Liver (tissue), 9 donors: ENCODE measurements around the gene PTPRN2. TPM values are rescaled to one million over a fixed set of nuclear protein-coding genes. Genes with fewer than 3 reads are reported as not detected.

ENCODE experiments used
- DNase-seq: peaks from one replicate; pipeline ENCODE4 v3.0.0-alpha.2; 2017; ENCODE audit warnings: low spot score
- H3K27ac ChIP-seq, 2 donors: one replicate each; pipeline ENCODE4 v1.7.0; 2013; ENCODE audit warnings: inconsistent platforms in 2 of 2, low read length in 2 of 2, control low read depth in 1 of 2, low read depth in 1 of 2, mild to moderate bottlenecking in 1 of 2
- H3K27me3 ChIP-seq, 4 donors: one replicate each; pipeline versions ENCODE4 v1.6.1 to v1.7.0; 2013; ENCODE audit warnings: low read length in 3 of 4, inconsistent platforms in 1 of 4, mild to moderate bottlenecking in 1 of 4, moderate library complexity in 1 of 4; ENCODE audit not compliant: control insufficient read depth in 4 of 4, insufficient read depth in 4 of 4
- H3K36me3 ChIP-seq, 4 donors: one replicate each; pipeline versions ENCODE4 v1.6.1 to v1.7.0; 2013; ENCODE audit warnings: low read length in 3 of 4, mild to moderate bottlenecking in 3 of 4, low read depth in 1 of 4, moderate library complexity in 1 of 4; ENCODE audit not compliant: control insufficient read depth in 4 of 4, insufficient read depth in 3 of 4
- H3K4me1 ChIP-seq, 4 donors: one replicate each; pipeline versions ENCODE4 v1.6.1 to v1.7.0; 2013; ENCODE audit warnings: low read length in 3 of 4, mild to moderate bottlenecking in 3 of 4, moderate library complexity in 1 of 4; ENCODE audit not compliant: control insufficient read depth in 4 of 4, insufficient read depth in 4 of 4
- H3K4me3 ChIP-seq, 3 donors: one replicate each; pipeline versions ENCODE4 v1.6.1 to v1.7.0; 2013; ENCODE audit warnings: low read length in 3 of 3, control low read depth in 1 of 3, low read depth in 1 of 3, mild to moderate bottlenecking in 1 of 3
- H3K9ac ChIP-seq, 2 donors: one replicate each; pipeline ENCODE4 v1.7.0; 2013; ENCODE audit warnings: low read length in 2 of 2, mild to moderate bottlenecking in 2 of 2, moderate library complexity in 2 of 2, control low read depth in 1 of 2, low read depth in 1 of 2
- H3K9me3 ChIP-seq, 4 donors: one replicate each; pipeline versions ENCODE4 v1.6.1 to v1.7.0; 2013; ENCODE audit warnings: low read length in 3 of 4; ENCODE audit not compliant: control insufficient read depth in 4 of 4
- ATF3 ChIP-seq: IDR thresholded peaks from 2 replicates; pipeline ENCODE4 v1.6.1; 2016; ENCODE audit warnings: antibody characterized with exemption
- CTCF ChIP-seq: fragments of 150-350 bp; IDR thresholded peaks from 2 replicates; pipeline ENCODE4 v1.5.1; 2017; ENCODE audit warnings: improper control_type of control experiment, low read depth, low read length; ENCODE audit not compliant: missing input control
- EGR1 ChIP-seq, 2 donors: IDR thresholded peaks; 2 replicates each; pipeline ENCODE4 v1.6.1; 2016 to 2018; ENCODE audit warnings: antibody characterized with exemption in 2 of 2, low read depth in 2 of 2
- FOXA1 ChIP-seq: IDR thresholded peaks from 2 replicates; pipeline ENCODE4 v1.6.1; 2016; ENCODE audit warnings: antibody characterized with exemption
- FOXA2 ChIP-seq: IDR thresholded peaks from 2 replicates; pipeline ENCODE4 v1.6.1; 2016; ENCODE audit warnings: antibody characterized with exemption
- GABPA ChIP-seq, 2 donors: IDR thresholded peaks in 1 of 2; conservative IDR thresholded peaks in 1 of 2; 2 replicates each; pipeline ENCODE4 v1.6.1; 2016; ENCODE audit warnings: antibody characterized with exemption in 2 of 2, mild to moderate bottlenecking in 1 of 2, moderate library complexity in 1 of 2
- HNF4A ChIP-seq, 2 donors: conservative IDR thresholded peaks; 2 replicates each; pipeline ENCODE4 v1.6.1; 2016; ENCODE audit warnings: antibody characterized with exemption in 2 of 2, mild to moderate bottlenecking in 2 of 2
- HNF4G ChIP-seq: IDR thresholded peaks from 2 replicates; pipeline ENCODE4 v1.6.1; 2016; ENCODE audit warnings: antibody characterized with exemption
- JUND ChIP-seq, 2 donors: IDR thresholded peaks; 2 replicates each; pipeline ENCODE4 v1.6.1; 2016; ENCODE audit warnings: antibody characterized with exemption in 2 of 2
- MAX ChIP-seq: IDR thresholded peaks from 2 replicates; pipeline ENCODE4 v1.6.1; 2016; ENCODE audit warnings: antibody characterized with exemption
- NR2F2 ChIP-seq: IDR thresholded peaks from 2 replicates; pipeline ENCODE4 v1.6.1; 2016; ENCODE audit warnings: antibody characterized with exemption
- RAD21 ChIP-seq, 2 donors: IDR thresholded peaks; 2 replicates each; pipeline ENCODE4 v1.6.1; 2016; ENCODE audit warnings: antibody characterized with exemption in 2 of 2, mild to moderate bottlenecking in 2 of 2
- REST ChIP-seq: IDR thresholded peaks from 2 replicates; pipeline ENCODE4 v1.6.1; 2016; ENCODE audit warnings: antibody characterized with exemption, mild to moderate bottlenecking
- RXRA ChIP-seq, 2 donors: IDR thresholded peaks; 2 replicates each; pipeline ENCODE4 v1.6.1; 2017 to 2018; ENCODE audit warnings: antibody characterized with exemption in 2 of 2, mild to moderate bottlenecking in 1 of 2
- SP1 ChIP-seq: IDR thresholded peaks from 2 replicates; pipeline ENCODE4 v1.6.1; 2018; ENCODE audit warnings: antibody characterized with exemption, mild to moderate bottlenecking
- TAF1 ChIP-seq: conservative IDR thresholded peaks from 2 replicates; pipeline ENCODE4 v1.6.1; 2016; ENCODE audit warnings: antibody characterized with exemption, mild to moderate bottlenecking
- YY1 ChIP-seq: IDR thresholded peaks from 2 replicates; pipeline ENCODE4 v1.6.1; 2016; ENCODE audit warnings: antibody characterized with exemption, mild to moderate bottlenecking
- ZBTB33 ChIP-seq: IDR thresholded peaks from 2 replicates; pipeline ENCODE4 v1.6.1; 2016; ENCODE audit warnings: antibody characterized with exemption
- WGBS: extraction: QIAGEN DNeasy Blood & Tissue Kit; methylation state at CpG from one replicate; pipeline ENCODE4 v1.1.7; 2013; 5-methylcytosine and 5-hydroxymethylcytosine counted together
- polyA plus RNA-seq, 2 donors: library from polyadenylated mRNA; stranded (reverse) in 1 of 2; unstranded in 1 of 2; fragments of 200-250 nt in 1 of 2; fragments of >200 nt in 1 of 2; fragmentation: Nextera tagmentation in 1 of 2; extraction: Ambion mirVana in 1 of 2; gene quantifications; one replicate each; pipeline versions ENCODE4 v1.2.1 to v1.2.3, GENCODE V29; 2013 to 2015
- total RNA-seq, 2 donors: library from RNA; depleted of rRNA; stranded (reverse); fragments of >200 nt; gene quantifications; one replicate each; pipeline ENCODE4 v1.2.3, GENCODE V29; 2014
- donor health status: healthy.
- donor health status: healthy.
- donor health status: healthy.
- donor health status: healthy.
- donor health status: healthy.

PTPRN2 gene
- total and polyA plus RNA-seq, 4 donors, result 0.75 to 1.9 (median 1.1) TPM

- Histone ChIP-seq H3K4me3 (no peak overlapping the region), H3K27me3 (no peaks in the 10 kb centered on the region), H3K36me3 (no peaks in the 10 kb centered on the region), H3K9me3 (no peaks in the 10 kb centered on the region), H3K4me1 (no peaks in the 10 kb centered on the region), H3K27ac (no peak overlapping the region), H3K9ac (no peak overlapping the region)
- DNase-seq, result no peak
- no peak for TF ChIP-seq CTCF
- no peak for TF ChIP-seq REST
- TF ChIP-seq RAD21 (IDR thresholded peaks at IDR 0.05), result no peak
- TF ChIP-seq NR2F2, result no peak
- no peak for TF ChIP-seq RXRA (IDR thresholded peaks at IDR 0.05)
- no peak for TF ChIP-seq HNF4A (conservative IDR thresholded peaks at IDR 0.05)
- no peak for TF ChIP-seq HNF4G
- TF ChIP-seq TAF1, result no peak
- TF ChIP-seq MAX, result no peak
- no peak for TF ChIP-seq FOXA1
- WGBS, result 86% methylated on average over 30 of the region's 30 CpGs
Measured at GRCh38 chr7:158085741-158086695, 501.6 kb downstream of the PTPRN2 start.

- WGBS, result 95% methylated on average over 18 of the region's 18 CpGs
- H3K27me3 ChIP-seq, result no peaks in the 10 kb centered on the region
- no peak overlapping the region for H3K9ac ChIP-seq
- H3K4me1 ChIP-seq, result no peaks in the 10 kb centered on the region
- no peak overlapping the region for H3K27ac ChIP-seq
- no peak overlapping the region for H3K4me3 ChIP-seq
- H3K36me3 ChIP-seq, result no peaks in the 10 kb centered on the region
- no peaks in the 10 kb centered on the region for H3K9me3 ChIP-seq
- no peak for DNase-seq
- TF ChIP-seq YY1 (no peak), RXRA (IDR thresholded peaks at IDR 0.05) (no peak), FOXA1 (no peak), NR2F2 (no peak), HNF4G (no peak), SP1 (no peak), MAX (no peak), FOXA2 (no peak), TAF1 (no peak), REST (no peak), HNF4A (conservative IDR thresholded peaks at IDR 0.05) (no peak), ZBTB33 (no peak), ATF3 (no peak), JUND (IDR thresholded peaks at IDR 0.05) (no peak), EGR1 (IDR thresholded peaks at IDR 0.05; ENCODE audit: low read depth in 2 of 2) (no peak), GABPA (IDR thresholded peaks at IDR 0.05 in 1 of 2, conservative IDR thresholded peaks at IDR 0.05 in 1 of 2) (no peak)
Measured at GRCh38 chr7:158084555-158084954, 503.1 kb downstream of the PTPRN2 start.
